ENCODE data around the gene TEX26.

TEX26 gene

GRCh38 chr13:31014456-31014855 is 82.0 kb downstream of the TEX26 start:
- DNase-seq, result no peak

GRCh38 chr13:31015199-31015598 is 82.7 kb downstream of the TEX26 start:
- no peak for DNase-seq

DNA sequence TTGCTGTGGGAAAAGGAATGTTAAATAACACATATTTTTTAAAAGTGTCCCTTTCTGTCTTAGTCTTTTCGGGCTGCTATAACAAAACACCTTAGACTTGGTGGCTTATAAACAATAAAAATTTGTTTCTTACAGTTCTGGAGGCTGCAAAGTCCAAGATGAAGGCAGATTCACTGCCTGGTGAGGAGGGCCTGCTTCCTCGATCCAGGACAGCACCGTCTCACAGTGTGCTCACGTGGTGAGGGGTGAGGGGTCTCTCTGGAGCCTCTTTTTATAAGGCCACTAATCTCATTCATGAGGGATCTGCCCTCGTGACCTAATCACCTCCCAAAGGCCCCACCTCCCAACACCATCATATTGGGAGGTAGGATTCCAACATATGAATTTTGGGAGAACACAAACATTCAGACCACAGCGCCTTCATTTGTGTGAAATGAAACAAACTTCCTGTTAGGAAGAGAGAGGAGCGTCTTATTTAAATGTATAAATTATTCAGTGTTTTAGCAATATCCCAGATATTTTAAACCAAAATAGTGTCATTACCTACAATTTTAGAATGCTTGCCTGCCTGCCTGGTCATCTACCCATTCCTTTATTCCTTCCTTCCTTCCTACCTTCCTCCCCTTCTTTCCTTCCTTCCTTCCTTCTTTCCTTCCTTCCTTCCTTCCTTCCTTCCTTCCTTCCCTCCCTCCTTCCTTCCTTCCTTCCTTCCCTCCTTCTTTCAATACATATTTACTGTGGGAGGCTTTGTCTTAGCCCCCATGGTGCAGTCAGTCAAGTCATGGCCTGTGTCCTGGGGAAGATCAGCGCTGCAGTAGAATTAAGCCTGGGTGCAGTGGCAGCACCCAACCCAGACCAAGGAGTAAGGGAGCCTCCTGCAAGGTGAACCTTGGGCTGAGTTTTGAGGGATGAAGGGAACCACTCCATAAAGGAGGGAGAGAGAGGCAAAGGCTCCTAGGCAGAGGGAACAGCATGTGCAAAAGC is 84.2 kb downstream of the TEX26 start:
- DNase-seq, result no peak

DNA sequence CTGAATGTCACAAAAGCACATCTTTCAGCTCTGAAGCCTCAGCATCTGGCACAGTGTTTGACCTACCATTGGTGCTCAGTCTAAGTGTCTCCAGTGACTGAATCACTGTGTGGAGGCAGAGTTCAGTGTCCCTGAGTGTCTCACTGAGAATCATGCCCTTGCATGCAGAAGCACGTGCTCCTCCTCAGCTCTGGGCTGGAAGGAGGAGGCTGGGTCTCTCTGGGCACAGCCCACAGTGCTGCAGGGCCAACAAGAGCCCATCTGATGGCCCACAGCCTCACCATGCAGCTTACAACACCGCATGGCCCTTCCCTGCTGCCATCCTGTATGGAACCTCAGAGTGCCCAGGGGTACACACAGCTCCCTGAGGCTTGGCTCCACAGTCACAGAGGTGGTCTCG is 86.1 kb downstream of the TEX26 start:
- DNase-seq, result no peak

DNA sequence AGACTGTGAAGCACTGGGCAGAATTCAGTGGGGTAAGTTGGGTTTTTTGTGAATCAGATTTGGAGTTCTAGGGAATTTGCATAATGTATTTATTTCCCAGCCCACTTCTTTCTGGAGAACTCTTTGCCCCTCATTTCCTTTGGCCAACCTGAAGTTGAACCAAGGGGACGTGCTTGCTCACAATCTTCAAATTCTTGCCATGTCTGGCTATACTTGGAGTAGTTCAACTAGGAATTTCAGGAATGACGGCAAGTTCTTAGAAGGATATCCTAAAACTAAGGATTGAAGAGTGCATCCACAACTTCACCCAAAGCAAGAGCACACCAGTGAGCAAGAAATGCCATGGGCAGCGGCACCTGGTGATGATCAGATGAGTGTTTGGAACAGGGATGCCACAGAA is 88.5 kb downstream of the TEX26 start:
- no peak for DNase-seq

DNA sequence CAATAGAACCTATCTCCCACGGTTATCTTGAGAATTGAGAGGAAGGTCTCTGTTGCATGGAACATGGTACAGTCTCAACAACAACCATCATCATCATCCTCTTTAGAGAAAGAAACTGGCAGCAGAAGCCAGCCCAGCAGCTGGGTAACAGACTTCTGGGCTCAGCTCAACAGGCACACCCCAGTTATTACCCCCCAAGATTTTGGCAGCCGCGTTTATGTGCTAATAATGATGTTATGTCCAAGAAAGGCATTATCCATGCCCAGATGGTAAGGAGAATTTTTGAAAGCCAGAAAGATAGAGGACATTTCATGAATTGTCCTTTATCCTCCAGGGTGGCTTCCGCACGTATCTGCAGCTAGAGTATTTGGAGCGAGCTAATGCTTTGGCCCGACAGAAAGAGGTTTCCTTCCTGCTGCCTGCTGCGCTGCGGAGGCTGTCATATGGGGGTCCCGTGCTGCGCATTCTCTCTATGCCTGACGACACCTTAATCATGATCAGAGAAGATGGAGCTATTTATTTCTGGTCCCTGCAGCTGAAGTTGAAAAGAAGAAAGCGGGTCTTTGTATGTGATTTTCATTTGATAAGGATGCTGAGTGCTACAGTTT is 89.9 kb downstream of the TEX26 start:
- DNase-seq, result no peak

DNA sequence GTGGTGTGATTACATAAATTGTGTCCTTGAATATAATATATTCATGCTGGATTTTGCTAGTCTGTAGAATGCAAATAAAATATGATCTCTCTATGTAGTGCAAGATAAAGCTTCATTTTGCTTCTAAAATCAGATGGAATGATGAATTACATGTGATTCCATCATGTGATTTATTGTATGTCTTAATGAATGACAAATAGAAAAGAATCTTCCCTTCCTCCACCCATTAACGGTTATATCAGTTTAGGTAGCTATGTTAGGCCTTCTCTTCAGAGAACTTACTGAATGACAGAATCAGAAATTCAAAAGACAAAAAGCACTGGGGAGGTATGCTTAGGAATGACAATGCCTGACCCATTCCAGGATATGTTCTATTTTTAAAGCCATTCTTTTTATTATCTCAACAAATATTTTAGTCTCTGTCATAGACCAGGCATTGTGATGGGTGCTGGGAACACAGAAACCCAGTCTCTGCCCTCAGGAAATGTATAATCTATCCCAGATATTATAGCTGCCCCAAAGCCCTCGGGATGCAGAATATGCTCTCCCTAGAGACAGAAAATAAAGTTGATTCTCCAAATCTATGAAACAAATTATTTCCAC is 90.6 kb downstream of the TEX26 start:
- DNase-seq, result no peak

Data from NCI-H187 (cell line).